ENCODE data around the gene PHOX2B.

PHOX2B gene

DNA sequence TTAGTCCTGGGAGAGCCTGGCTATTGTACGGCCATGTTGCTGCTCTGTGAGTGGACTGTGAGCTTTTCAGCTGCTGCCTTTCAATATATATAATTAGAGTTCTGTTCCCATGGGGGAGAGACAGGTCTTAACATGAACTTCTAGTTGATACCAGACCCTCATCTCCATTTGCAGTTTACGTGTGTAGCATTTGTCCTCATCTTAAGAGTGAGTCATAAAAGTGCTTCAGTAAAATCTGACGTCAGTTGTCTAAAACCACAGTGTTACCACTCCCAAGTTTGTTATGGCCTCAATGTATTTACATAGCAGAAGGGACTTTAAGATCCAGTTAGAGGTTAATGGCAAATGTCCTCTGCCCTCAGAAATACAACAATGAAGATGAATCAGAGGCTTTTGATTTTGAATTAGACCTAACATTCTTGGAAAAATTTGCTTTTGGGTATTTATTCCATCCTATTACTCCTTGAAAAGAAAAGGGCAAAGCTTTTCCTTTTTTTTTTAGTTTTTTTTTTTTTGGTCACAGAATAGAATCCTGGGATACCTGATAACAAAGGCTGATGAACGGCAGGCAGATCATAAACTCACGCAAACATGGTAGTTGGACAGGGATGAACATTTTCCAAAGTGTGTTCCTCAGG lies 38.6 kb downstream of the PHOX2B start:
- peak; percentile 42 for DNase-seq

DNA sequence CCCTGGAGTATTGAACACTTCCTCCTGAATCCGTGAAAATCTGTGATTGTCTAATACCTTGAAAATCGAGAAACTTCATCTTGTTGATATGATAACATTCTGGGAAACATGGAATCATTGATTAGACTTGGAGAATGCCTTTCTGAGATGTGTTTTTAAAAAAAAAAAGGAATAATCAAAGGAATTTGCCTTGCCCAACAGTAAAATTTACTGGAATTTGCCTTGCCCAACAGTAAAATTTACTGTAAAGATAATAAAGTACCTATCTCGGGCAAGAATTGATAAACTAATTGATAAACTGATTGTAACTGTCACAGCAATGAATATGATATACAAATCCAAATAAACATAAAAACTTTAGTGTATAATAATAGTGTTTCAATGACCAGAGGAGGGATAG lies 44.7 kb downstream of the PHOX2B start:
- no peak for DNase-seq

DNA sequence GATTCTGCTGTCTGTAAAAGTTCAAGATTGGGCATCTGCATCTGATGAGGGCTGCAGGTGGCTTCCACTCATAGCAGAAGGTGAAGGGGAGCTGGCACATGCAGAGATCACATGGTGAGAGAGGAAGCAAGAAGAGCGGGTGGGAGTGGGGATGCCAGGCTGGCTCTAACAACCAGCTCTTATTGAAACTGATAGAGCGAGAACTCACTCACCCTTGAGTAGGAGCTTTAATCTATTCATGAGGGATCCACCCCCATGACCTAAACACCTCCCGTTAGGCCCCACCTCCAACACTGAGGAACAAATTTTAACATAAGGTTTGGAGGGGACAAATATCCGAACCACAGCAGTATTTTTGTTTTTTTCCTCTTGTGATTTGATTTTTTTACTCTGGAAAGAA lies 45.8 kb downstream of the PHOX2B start:
- DNase-seq, result no peak

DNA sequence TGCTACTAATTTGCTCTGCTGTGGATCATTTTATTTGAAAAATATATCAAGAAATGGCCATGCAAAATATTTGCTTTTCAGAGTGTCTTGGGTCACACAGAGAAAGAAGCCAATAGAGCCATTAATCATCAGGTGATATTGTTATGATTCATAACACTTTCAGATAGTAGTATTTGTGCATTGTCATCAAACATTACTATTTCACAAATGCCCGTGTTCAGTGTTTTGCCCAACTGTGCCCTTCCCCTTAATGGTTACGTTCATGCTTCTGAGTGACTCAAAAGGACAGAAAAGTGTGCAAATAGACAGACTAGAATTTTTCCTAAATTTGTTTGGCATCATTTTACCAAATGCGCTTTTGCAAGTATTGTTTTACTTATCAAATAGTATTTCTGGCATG lies 46.5 kb downstream of the PHOX2B start:
- no peak for DNase-seq

DNA sequence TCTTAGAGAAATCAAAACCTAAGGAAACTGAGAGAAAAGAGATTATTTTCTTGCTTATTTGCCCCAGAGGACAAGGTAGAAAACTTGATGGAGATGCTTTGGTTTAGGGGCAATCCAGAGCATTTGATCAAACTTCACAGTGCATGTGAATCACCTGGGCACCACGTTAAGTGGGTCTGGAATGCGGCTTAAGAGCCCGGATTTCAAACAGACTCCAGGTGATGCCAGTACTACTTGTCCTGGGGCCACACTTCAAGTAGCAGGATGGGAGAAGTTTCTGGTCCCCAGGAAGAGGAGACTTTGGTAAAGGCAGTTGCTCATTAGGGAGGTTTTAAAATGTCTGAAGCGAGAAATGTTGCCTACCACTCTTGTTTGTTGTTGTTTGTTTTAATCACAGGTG lies 51.8 kb downstream of the PHOX2B start:
- DNase-seq, result peak; percentile 1

DNA sequence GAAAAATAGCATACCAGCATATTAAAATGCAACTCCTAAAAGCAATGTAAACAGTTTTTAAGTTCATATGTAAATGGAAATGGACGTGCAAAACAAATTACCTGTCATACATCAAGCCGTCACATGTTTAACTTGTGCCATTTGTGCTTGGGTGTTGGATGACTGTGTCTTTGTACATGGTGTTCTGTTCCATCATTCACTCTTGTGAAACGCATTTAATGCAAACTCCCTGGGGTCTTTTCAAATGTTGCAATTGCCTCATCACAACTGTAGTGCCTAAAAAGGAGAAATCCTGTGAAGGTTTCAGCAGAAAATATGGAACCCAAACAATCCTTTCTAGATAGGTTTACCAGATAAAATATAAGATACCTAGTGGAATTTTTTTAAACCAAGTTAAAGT lies 52.4 kb downstream of the PHOX2B start:
- DNase-seq, result no peak
